ENCODE measurements around the gene MGAT4B.

- TF ChIP-seq CTCF (IDR thresholded peaks at IDR 0.05) = no peak
- no peak for TF ChIP-seq POLR2A (IDR thresholded peaks at IDR 0.05)
These were observed 11.4 kb downstream of the MGAT4B start for GRCh38 chr5:179795049-179795862.
